HG03066 (cell line): Measurements from ENCODE around the gene LIME1.

Experiments
- ATAC-seq: cut with Tn5 transposase; IDR thresholded peaks from one replicate; pipeline ENCODE4 v1.9.1; 2021; ENCODE audit warnings: low read depth; ENCODE audit not compliant: unreplicated experiment

The LIME1 gene

GRCh38 chr20:63736893-63737694 lies 630 bp downstream of the LIME1 start:
- no peak for ATAC-seq

GRCh38 chr20:63737695-63737944 lies 1.2 kb downstream of the LIME1 start:
- no peak for ATAC-seq

- no peak for ATAC-seq
Observed at GRCh38 chr20:63737945-63738686, 1.7 kb downstream of the LIME1 start.

GRCh38 chr20:63738687-63739129 lies 2.2 kb downstream of the LIME1 start:
- ATAC-seq = no peak

DNA sequence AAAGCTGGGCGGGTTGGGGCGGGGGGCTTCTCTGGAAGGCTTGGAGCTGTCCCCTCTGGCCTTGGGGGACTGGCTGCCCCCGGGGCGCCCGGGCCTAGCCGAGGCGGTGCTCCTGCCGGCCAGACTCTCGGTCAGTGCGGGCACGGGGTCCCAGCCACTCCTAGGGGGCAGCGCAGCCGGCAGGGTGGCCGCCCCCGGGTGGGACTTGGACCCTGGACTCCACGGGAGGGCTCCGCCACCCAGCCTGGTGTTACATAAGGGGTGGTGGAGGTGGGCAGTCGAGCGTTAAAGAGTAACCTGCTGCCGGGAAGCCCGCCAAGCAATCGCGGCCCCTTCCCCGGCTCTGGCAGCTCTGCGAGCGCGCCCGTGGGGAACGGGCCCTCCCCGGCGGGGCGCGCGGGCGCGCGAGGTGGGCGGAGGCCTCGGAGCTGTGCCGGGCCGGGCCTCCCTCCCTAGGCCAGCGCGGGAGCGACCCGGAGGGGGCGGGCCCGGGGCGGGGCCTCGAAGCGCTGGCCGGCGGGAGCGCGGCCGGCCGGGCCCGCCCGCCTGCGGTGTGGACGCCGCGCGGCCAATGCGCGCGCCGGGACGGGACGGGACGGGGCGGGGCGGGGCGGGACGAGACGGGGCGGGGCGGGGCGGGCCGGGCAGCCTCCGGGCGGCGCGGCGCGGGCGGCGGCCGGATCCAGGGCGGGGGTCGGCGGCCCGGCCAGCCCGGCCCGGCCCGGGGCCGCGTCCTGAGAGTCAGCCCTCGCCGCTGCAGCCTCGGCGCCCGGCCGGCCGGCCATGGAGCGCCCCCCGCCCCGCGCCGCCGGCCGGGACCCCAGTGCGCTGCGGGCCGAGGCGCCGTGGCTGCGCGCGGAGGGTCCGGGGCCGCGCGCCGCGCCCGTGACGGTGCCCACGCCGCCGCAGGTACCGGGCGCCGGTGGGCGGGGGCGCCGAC lies 2.9 kb downstream of the LIME1 start, which contains the start of gene SLC2A4RG:
TSS of gene SLC2A4RG (plus strand) at position 647 of the 940 bp plus-strand sequence. CDS start at position 784, 137 bp downstream.
- no peak for ATAC-seq

DNA sequence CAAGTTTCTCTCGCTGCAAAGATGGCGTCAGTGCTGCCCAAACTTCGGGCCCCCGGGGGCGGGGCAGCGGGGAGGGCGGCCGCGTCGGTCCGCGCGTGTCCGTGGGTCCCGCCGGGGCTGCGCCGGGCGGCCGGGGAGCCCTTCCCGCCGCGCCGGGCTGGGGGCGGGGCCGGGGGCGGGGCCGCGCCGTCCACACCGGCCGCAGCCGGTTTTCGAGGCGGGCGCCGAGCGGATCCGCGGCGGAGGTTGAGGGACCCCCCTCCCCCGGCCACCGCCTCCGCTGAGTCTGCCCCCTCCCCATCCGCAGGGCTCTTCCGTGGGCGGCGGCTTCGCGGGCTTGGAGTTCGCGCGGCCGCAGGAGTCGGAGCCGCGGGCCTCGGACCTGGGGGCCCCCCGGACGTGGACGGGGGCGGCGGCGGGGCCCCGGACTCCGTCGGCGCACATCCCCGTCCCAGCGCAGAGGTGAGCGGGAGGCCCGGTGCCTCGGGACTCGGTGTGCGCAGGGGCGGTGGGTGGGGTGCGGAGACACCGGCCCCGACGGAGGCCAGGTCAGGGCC lies 3.7 kb downstream of the LIME1 start:
- no peak for ATAC-seq

DNA sequence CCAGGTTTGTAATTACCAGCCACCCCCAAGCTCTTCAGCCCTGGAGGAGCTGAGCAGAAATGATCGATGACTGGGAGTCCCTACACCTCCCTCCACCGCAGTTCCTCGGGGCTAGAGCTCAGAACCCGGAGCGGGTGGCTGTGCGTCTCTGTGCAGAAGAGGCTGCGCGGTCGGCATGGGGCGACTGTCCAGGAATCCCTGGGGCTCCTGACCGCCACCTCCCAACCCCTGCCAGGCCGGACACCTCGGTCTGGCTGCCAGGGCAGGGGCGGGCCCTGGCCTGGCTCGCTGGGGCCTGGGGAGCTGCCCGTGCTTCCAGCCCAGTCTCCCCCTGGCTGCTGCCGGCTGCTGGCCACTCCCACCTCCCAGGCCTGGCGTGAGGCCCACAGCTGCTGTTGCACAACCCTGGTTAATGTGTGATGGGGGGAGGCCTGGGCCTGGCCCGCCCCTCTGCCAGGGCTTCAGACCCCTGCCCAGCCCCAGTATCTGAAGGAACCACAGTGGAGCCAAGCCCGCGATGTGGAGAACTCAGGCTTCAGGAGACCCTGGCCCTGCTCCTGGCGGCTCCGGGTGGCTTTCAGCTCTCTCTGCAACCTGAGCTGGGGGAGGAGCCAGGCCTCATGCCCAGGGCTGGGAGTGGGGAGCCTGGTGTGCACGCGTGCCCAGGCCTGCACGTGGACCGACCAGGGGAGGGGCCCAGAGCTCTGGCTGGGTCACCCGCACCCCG lies 4.3 kb downstream of the LIME1 start:
- no peak for ATAC-seq

- ATAC-seq = no peak
Observed at GRCh38 chr20:63741354-63741675, 4.9 kb downstream of the LIME1 start.

GRCh38 chr20:63741676-63742380 lies 5.4 kb downstream of the LIME1 start:
- no peak for ATAC-seq

DNA sequence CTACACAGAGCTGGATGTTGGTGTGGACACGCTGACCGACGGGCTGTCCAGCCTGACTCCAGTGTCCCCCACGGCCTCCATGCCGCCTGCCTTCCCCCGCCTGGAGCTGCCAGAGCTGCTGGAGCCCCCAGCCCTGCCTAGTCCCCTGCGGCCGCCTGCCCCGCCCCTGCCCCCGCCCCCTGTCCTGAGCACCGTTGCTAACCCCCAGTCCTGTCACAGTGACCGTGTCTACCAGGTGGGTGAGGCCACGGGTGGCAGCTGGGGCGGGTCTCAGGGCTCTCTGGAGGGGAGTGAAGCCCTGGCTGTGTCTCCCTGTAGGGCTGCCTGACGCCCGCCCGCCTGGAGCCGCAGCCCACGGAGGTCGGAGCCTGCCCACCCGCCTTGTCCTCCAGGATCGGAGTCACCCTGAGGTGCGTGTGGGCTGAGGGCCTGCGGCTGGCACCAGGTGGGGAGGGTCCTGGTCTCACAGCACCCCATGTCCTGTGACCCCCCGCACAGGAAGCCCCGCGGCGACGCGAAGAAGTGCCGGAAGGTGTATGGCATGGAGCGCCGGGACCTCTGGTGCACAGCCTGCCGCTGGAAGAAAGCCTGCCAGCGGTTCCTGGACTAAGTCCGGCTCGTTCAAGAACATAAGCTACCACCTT lies 6.0 kb downstream of the LIME1 start:
- ATAC-seq = no peak

DNA sequence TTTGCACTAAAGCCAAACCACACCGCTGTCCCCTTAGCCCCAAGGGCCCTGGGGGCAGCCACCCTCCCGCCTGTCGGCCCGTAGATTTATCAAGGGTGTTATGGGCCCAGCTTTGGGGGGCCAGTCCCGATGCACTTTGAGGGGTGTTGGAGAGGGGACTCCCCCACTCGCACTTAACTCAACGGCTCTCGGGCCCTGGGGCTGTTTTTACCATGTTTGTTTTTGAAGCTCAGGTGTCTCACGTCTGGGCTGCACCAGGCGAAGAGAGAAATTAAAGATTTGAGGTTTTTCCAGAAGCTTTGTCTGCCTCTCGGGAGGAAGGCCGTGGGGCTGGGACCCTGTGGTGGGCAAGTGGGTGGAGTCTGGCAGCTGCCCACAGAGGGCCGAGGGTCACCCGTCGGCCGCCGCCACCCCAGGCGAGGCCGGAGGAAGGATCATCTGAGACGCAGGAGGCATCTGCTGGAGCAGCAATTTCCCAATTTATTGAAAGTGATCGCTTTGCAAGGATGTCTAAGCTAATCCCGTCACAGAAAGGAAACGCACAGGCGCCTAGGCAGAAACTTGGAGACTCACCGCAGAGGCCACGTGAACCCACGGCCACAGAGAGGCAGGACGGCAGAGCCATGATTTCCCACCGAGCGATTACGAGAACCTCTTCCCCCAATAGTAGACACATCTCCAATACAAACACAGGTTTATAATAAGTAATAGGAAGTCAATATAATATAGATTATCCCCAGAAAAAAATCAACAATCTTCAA lies 6.9 kb downstream of the LIME1 start:
- ATAC-seq = no peak

GRCh38 chr20:63744158-63744557 lies 7.7 kb downstream of the LIME1 start:
- ATAC-seq = no peak

DNA sequence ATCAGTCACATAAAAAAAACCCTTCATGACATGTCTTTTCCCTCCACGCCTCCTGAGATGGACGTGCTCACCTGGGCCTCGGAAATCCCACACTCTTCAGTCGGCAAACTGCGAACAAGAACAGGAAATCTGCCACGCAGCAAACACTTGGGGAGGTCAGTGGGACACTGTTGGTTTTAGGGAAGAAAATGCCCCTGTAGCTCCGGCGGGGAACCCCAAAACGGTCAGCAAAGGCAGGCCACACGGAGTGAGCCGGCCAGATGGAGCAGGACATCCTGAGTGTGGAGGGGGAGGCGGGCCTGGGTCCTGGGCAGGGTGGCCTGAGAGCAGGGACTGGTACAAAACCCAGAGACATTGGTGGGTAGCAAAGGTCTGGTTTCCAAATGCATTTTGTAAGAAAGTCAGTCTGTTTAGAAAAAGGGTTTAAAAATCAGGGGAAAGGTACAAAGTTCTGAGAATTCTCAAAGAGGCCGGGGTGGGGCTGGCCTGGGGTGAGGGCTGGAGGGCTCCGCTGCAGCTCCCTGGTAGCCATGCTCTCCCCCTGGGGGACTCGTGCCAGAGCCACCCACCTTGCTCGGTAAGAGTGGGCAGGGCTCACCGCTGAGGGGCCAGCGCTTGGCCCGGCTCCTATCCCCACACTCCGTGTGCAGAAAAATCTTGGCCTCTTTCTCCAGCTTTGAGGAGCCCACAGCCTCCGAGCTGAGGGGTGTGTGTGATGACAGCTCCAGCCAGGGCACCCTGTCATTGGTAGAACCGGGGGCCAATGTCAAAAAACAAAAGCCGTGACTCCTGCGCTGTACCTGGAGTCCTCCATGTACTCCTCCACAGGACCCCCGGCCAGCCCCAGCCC lies 8.3 kb downstream of the LIME1 start:
- ATAC-seq = no peak

GRCh38 chr20:63745424-63745805 lies 9.0 kb downstream of the LIME1 start:
- ATAC-seq = no peak

GRCh38 chr20:63745961-63746731 lies 9.7 kb downstream of the LIME1 start:
- no peak for ATAC-seq

DNA sequence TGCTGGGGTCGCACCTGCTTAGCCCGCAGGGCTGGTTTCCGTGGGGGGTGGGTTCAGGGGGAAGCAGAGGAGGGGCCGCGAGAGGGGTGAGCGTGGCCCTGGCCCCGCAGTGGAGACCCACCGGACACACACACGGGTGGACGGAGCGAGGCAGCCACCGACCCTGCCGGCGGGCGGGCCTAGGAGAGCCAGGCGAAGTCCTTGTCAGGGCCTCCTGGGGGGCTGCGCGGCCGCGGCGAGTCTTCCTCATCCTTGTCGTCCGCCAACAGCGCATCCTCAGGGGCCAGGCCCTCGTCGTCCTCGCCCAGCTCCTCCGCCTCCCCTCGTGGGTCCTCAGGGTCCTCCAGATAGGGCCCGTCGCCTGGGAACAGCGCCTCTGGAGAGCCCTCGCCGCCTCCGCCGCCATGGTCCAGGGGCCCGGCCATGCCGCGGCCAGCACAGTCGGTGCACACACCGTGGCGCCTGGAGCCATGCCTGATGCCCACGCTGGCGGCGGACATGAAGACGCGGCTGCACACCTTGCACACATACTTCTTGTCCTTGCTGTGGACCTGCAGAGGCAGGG lies 10.4 kb downstream of the LIME1 start:
- ATAC-seq = no peak
